ENCODE measurements around the gene CCNO.
A peak's percentile ranks its signal among the peaks of the same experiment; 100 is the strongest.

CCNO gene

GRCh38 chr5:55222092-55222984, 11.1 kb downstream of the CCNO start:
- peak; percentile 14 for DNase-seq (ENCODE audit: low spot score)

GRCh38 chr5:55220433-55221185, 12.8 kb downstream of the CCNO start:
- DNase-seq (ENCODE audit: low spot score) = peak; percentile 16
- no peak for TF ChIP-seq CTCF (IDR thresholded peaks at IDR 0.05; ENCODE audit: extremely low read depth, missing control alignments)

More at GRCh38 chr5:55222092-55222984, 11.1 kb downstream of the CCNO start:
- TF ChIP-seq CTCF (IDR thresholded peaks at IDR 0.05; ENCODE audit: extremely low read depth, missing control alignments) = no peak

GRCh38 chr5:55219770-55220169, 13.6 kb downstream of the CCNO start:
- DNase-seq (ENCODE audit: low spot score) = no peak
- no peak for TF ChIP-seq CTCF (IDR thresholded peaks at IDR 0.05; ENCODE audit: extremely low read depth, missing control alignments)

- TF ChIP-seq CTCF (IDR thresholded peaks at IDR 0.05; ENCODE audit: extremely low read depth, missing control alignments) = no peak
- DNase-seq (ENCODE audit: low spot score) = no peak
These were observed 14.4 kb downstream of the CCNO start for GRCh38 chr5:55218967-55219366.

- no peak for TF ChIP-seq CTCF (IDR thresholded peaks at IDR 0.05; ENCODE audit: extremely low read depth, missing control alignments)
- DNase-seq (ENCODE audit: low spot score) = no peak
These were observed 22.1 kb downstream of the CCNO start for GRCh38 chr5:55211184-55211874.

- DNase-seq (ENCODE audit: low spot score) = no peak
- no peak for TF ChIP-seq CTCF (IDR thresholded peaks at IDR 0.05; ENCODE audit: extremely low read depth, missing control alignments)
These were observed 28.4 kb downstream of the CCNO start for GRCh38 chr5:55205001-55205400.
